ENCODE measurements around the gene SPEF1. TPM values are rescaled to one million over a fixed set of nuclear protein-coding genes. Genes with fewer than 3 reads are reported as not detected.

Gene SPEF1
- total and polyA plus RNA-seq, 2 of the 13 experiments (the other 11 are each of a cell fraction or from before 2014, with no cell fraction given) = 0.11 to 0.27 TPM

- TF ChIP-seq ZNF10 (CRISPR knock-in tag; IDR thresholded peaks at IDR 0.05; ENCODE audit: borderline replicate concordance, low read depth) = no peak
- TF ChIP-seq SMAD1 (CRISPR knock-in tag; IDR thresholded peaks at IDR 0.05; ENCODE audit: borderline replicate concordance, low read depth) = no peak
- no peak for TF ChIP-seq KAT2B (IDR thresholded peaks at IDR 0.05; ENCODE audit: borderline replicate concordance, low read depth, low read length)
- TF ChIP-seq ZNF335 (CRISPR knock-in tag; IDR thresholded peaks at IDR 0.05) = no peak
- TF ChIP-seq TRIM24 (CRISPR knock-in tag; IDR thresholded peaks at IDR 0.05) = no peak
Observed at GRCh38 chr20:3800878-3801260, 19.6 kb upstream of the SPEF1 start (continued).

- ATAC-seq = no peak
- no peaks in the 10 kb centered on the region for H3K9me3 ChIP-seq (ENCODE audit: low read length)
Observed at GRCh38 chr20:3800256-3800877, 19.1 kb upstream of the SPEF1 start.

More at GRCh38 chr20:3800256-3800877, 19.1 kb upstream of the SPEF1 start:
- no peak for TF ChIP-seq SIN3A (IDR thresholded peaks at IDR 0.05; ENCODE audit: borderline replicate concordance, low read depth, low read length)
- TF ChIP-seq SNRNP70 (IDR thresholded peaks at IDR 0.05; ENCODE audit: low read depth, low read length) = no peak
- TF ChIP-seq AGO2 (optimal IDR thresholded peaks at IDR 0.05; ENCODE audit: low read depth, low read length) = peak; percentile 48
- no peak for TF ChIP-seq GMEB2 (CRISPR knock-in tag; IDR thresholded peaks at IDR 0.05; ENCODE audit: low read depth)
- TF ChIP-seq MYC (CRISPR knock-in tag; IDR thresholded peaks at IDR 0.05; ENCODE audit: borderline replicate concordance) = 0 out of 2 replicates have a peak, but pooled peaks have one; percentile 8
- no peak for TF ChIP-seq NFKBIZ (CRISPR knock-in tag; IDR thresholded peaks at IDR 0.05)
- no peak for TF ChIP-seq PLSCR1 (CRISPR knock-in tag; IDR thresholded peaks at IDR 0.05; ENCODE audit: borderline replicate concordance)
- TF ChIP-seq ZNF274 (CRISPR knock-in tag; IDR thresholded peaks at IDR 0.05) = no peak
- WGBS (ENCODE audit: low lambda C conversion rate) = 94% methylated on average over 18 of the region's 18 CpGs
- Histone ChIP-seq H3K79me2 (ENCODE audit: insufficient read depth, low read length) (peaks cover 20% of the 10 kb centered on the region), H3K4me2 (ENCODE audit: low read depth, low read length) (no peak overlapping the region), H3K27me3 (ENCODE audit: control insufficient read depth in 1 of 2, insufficient read depth in 2 of 2, low read length in 2 of 2) (no peaks in the 10 kb centered on the region; a peak in 1 of 5 replicates), H3K9ac (ENCODE audit: insufficient read depth, low read depth, low read length) (no peak overlapping the region), H2AFZ (ENCODE audit: low read length) (no peak overlapping the region), H3K36me3 (replicated peaks in 1 of 2; ENCODE audit: control insufficient read depth in 1 of 2, insufficient read depth in 2 of 2, low read length in 2 of 2) (peaks cover 27 to 48% of the 10 kb centered on the region in 2 experiments), H3K4me3 (replicated peaks in 1 of 3; ENCODE audit: insufficient read depth in 1 of 3, low read depth in 2 of 3, low read length in 3 of 3) (no peak overlapping the region), H4K20me1 (ENCODE audit: insufficient read depth, low read length) (no peaks in the 10 kb centered on the region), H3K27ac (ENCODE audit: extremely low read length, insufficient read depth, low read length) (no peak overlapping the region), H3K4me1 (ENCODE audit: insufficient read depth, low read length) (peaks cover 36% of the 10 kb centered on the region)
- ChIA-PET POLR2A (interaction anchor here (1.7 to 2.4 kb wide), 2 partner anchors 18 to 20 kb away, joined by 8 to 12 read pairs; partner anchors contain the start of gene AP5S1), CTCF (ENCODE audit: low intra/inter-chr PET ratio, low total read pairs) (no interaction called here)
- intact Hi-C loops (cut with micrococcal nuclease; ENCODE audit: unreplicated experiment) (no loop called here), in situ Hi-C loops (cut with HindIII; ENCODE audit: extremely low pct_ligation_motif_present, low pct_unique_long_range_greater_than_20kb) (no loop called here)
- no peak for DNase-seq (ENCODE audit: low spot score)
- FAIRE-seq = no peak
- BruUV-seq (replicated peaks) = no TSS peak
